H9 (cell line): Measurements from ENCODE around the gene LIX1. TPM values are rescaled to one million over a fixed set of nuclear protein-coding genes. Genes with fewer than 3 reads are reported as not detected.

Experiments used
- DNase-seq: peaks from one replicate; pipeline ENCODE4 v3.0.0-alpha.2; 2017
- H2AFZ ChIP-seq: one replicate; pipeline ENCODE4 v1.6.1; 2013; ENCODE audit warnings: mild to moderate bottlenecking, low read length, control low read depth, moderate library complexity
- H2AK5ac ChIP-seq: 2 replicates; pipeline ENCODE4 v1.6.1; 2013; ENCODE audit warnings: low read length, control low read depth, mixed read lengths; ENCODE audit not compliant: insufficient read length
- H2BK120ac ChIP-seq: one replicate; pipeline ENCODE4 v1.6.1; 2013; ENCODE audit warnings: low read depth, mild to moderate bottlenecking, low read length, control low read depth, inconsistent platforms; ENCODE audit not compliant: poor library complexity, severe bottlenecking
- H2BK12ac ChIP-seq: 2 replicates; pipeline ENCODE4 v1.6.1; 2013; ENCODE audit warnings: low read length, control low read depth, mixed read lengths, low read depth; ENCODE audit not compliant: insufficient read length
- H2BK15ac ChIP-seq: 2 replicates; pipeline ENCODE4 v1.6.1; 2013; ENCODE audit warnings: low read depth, low read length, control low read depth
- H2BK20ac ChIP-seq: one replicate; pipeline ENCODE4 v1.6.1; 2013; ENCODE audit warnings: low read depth, mild to moderate bottlenecking, low read length, control low read depth, inconsistent platforms; ENCODE audit not compliant: poor library complexity, severe bottlenecking
- H2BK5ac ChIP-seq: 2 replicates; pipeline ENCODE4 v1.6.1; 2013; ENCODE audit warnings: low read length, control low read depth, mixed read lengths; ENCODE audit not compliant: insufficient read length
- H3K14ac ChIP-seq: 2 replicates; pipeline ENCODE4 v1.6.1; 2013; ENCODE audit warnings: low read length, control low read depth; ENCODE audit not compliant: insufficient read depth
- H3K18ac ChIP-seq: 2 replicates; pipeline ENCODE4 v1.6.1; 2013; ENCODE audit warnings: low read depth, mild to moderate bottlenecking, mixed read lengths, low read length, control low read depth; ENCODE audit not compliant: insufficient read length
- H3K23ac ChIP-seq: 2 replicates; pipeline ENCODE4 v1.6.1; 2013; ENCODE audit warnings: low read length, control low read depth, mixed read lengths, low read depth; ENCODE audit not compliant: insufficient read length
- H3K23me2 ChIP-seq: 2 replicates; pipeline ENCODE4 v1.6.1; 2013; ENCODE audit warnings: low read depth, mild to moderate bottlenecking, mixed read lengths, low read length, control low read depth; ENCODE audit not compliant: insufficient read length, poor library complexity, severe bottlenecking
- H3K27ac ChIP-seq: 2 replicates; pipeline ENCODE4 v1.5.1; 2013; ENCODE audit warnings: low read length, control low read depth, mixed read lengths, low read depth; ENCODE audit not compliant: insufficient read length
- H3K27me3 ChIP-seq: 2 replicates; pipeline ENCODE4 v1.6.1; 2013; ENCODE audit warnings: low read length, control low read depth, inconsistent platforms; ENCODE audit not compliant: insufficient read depth
- H3K4ac ChIP-seq: 2 replicates; pipeline ENCODE4 v1.6.1; 2013; ENCODE audit warnings: low read depth, mild to moderate bottlenecking, control low read depth, inconsistent platforms, low read length, moderate library complexity
- H3K4me1 ChIP-seq: 2 replicates; pipeline ENCODE4 v1.6.1; 2013; ENCODE audit warnings: low read length, control low read depth, inconsistent platforms; ENCODE audit not compliant: insufficient read depth
- H3K4me2 ChIP-seq: 2 replicates; pipeline ENCODE4 v1.6.1; 2013; ENCODE audit warnings: low read length, control low read depth, mixed read lengths; ENCODE audit not compliant: insufficient read length, insufficient read depth
- H3K56ac ChIP-seq: 2 replicates; pipeline ENCODE4 v1.6.1; 2013; ENCODE audit warnings: low read depth, mild to moderate bottlenecking, mixed read lengths, low read length, control low read depth; ENCODE audit not compliant: insufficient read length
- H3K79me1 ChIP-seq: 2 replicates; pipeline ENCODE4 v1.6.1; 2013; ENCODE audit warnings: low read depth, mild to moderate bottlenecking, moderate library complexity, low read length, control low read depth, inconsistent platforms; ENCODE audit not compliant: insufficient read depth, poor library complexity, severe bottlenecking
- H3K79me2 ChIP-seq: 2 replicates; pipeline ENCODE4 v1.6.1; 2013; ENCODE audit warnings: low read length, control low read depth, inconsistent platforms; ENCODE audit not compliant: insufficient read depth
- H3K9ac ChIP-seq: 2 replicates; pipeline ENCODE4 v1.6.1; 2013; ENCODE audit warnings: low read length, control low read depth, mixed read lengths; ENCODE audit not compliant: insufficient read length; ENCODE audit errors: extremely low read depth
- H3K9me3 ChIP-seq: one replicate; pipeline ENCODE4 v1.6.1; 2013; ENCODE audit warnings: low read depth, low read length, inconsistent platforms; ENCODE audit not compliant: control insufficient read depth
- H3T11ph ChIP-seq: one replicate; pipeline ENCODE4 v1.6.1; 2013; ENCODE audit warnings: mild to moderate bottlenecking, low read length, control low read depth, inconsistent platforms
- H4K20me1 ChIP-seq: one replicate; pipeline ENCODE4 v1.6.1; 2013; ENCODE audit not compliant: control insufficient read depth, insufficient read length, insufficient read depth
- H4K5ac ChIP-seq: 2 replicates; pipeline ENCODE4 v1.6.1; 2013; ENCODE audit warnings: low read depth, mild to moderate bottlenecking, mixed read lengths, low read length, control low read depth; ENCODE audit not compliant: insufficient read length
- H4K8ac ChIP-seq: replicated peaks from 2 replicates; pipeline ENCODE4 v1.6.1; 2013; ENCODE audit warnings: low read length, control low read depth, mixed read lengths, low read depth; ENCODE audit not compliant: insufficient read length
- H4K91ac ChIP-seq: 2 replicates; pipeline ENCODE4 v1.6.1; 2013; ENCODE audit warnings: low read depth, mild to moderate bottlenecking, moderate library complexity, mixed read lengths, low read length, control low read depth; ENCODE audit not compliant: insufficient read length
- H3K27ac Mint-ChIP-seq, 3 experiments: 2 replicates in 2 of 3; 3 replicates in 1 of 3; pipeline ENCODE4 v1.8.0; 2020 to 2021; ENCODE audit warnings: mixed read lengths in 3 of 3, mild to moderate bottlenecking in 1 of 3, moderate library complexity in 1 of 3
- H3K27me3 Mint-ChIP-seq: 2 replicates; pipeline ENCODE4 v1.8.0; 2021; ENCODE audit warnings: low read depth, mild to moderate bottlenecking, moderate library complexity, mixed read lengths
- H3K36me3 Mint-ChIP-seq, 3 experiments: 2 replicates in 2 of 3; 3 replicates in 1 of 3; pipeline ENCODE4 v1.8.0; 2020 to 2021; ENCODE audit warnings: low read depth in 3 of 3, mixed read lengths in 3 of 3; ENCODE audit not compliant: insufficient read depth in 1 of 3
- H3K4me1 Mint-ChIP-seq, 2 experiments: 2 replicates each; pipeline ENCODE4 v1.8.0; 2020; ENCODE audit warnings: mixed read lengths in 2 of 2
- H3K4me3 Mint-ChIP-seq, 2 experiments: 2 replicates in 1 of 2; 3 replicates in 1 of 2; pipeline ENCODE4 v1.8.0; 2020 to 2021; ENCODE audit warnings: mild to moderate bottlenecking in 2 of 2, mixed read lengths in 2 of 2, moderate library complexity in 1 of 2
- H3K9me3 Mint-ChIP-seq, 2 experiments: 2 replicates in 1 of 2; 3 replicates in 1 of 2; pipeline ENCODE4 v1.8.0; 2020; ENCODE audit warnings: mild to moderate bottlenecking in 2 of 2, mixed read lengths in 2 of 2, moderate library complexity in 1 of 2
- CTCF ChIP-seq: fragments of 200-600 bp; sonication (generic); conservative IDR thresholded peaks from 3 replicates; pipeline ENCODE4 v1.8.0; 2021; ENCODE audit warnings: antibody characterized with exemption, mild to moderate bottlenecking
- WGBS: extraction: QIAGEN DNeasy Blood & Tissue Kit; methylation state at CpG from one replicate; pipeline ENCODE4 v1.1.7; 2013; ENCODE audit warnings: missing lambda C conversion rate, low lambda C conversion rate, mixed read lengths; ENCODE audit not compliant: insufficient read length; ENCODE audit errors: extremely low coverage; 5-methylcytosine and 5-hydroxymethylcytosine counted together
- total RNA-seq: library from RNA; stranded (reverse); gene quantifications from 2 replicates; pipeline ENCODE4 v1.2.1, GENCODE V29; 2021

Gene LIX1
- total RNA-seq, 1 experiment from 2014 or later, result 0.13 TPM

- DNase-seq, result no peak
- H3K79me2 ChIP-seq, result no peaks in the 10 kb centered on the region
- no peak overlapping the region for H3K23ac ChIP-seq
- H3T11ph ChIP-seq, result no peak overlapping the region
- H3K18ac ChIP-seq, result no peak overlapping the region
- H2AFZ ChIP-seq, result no peak overlapping the region
- no peak overlapping the region for H3K9ac ChIP-seq
- H2AK5ac ChIP-seq, result no peak overlapping the region
- Mint-ChIP-seq H3K27me3 (no peaks in the 10 kb centered on the region), H3K27ac (no peak overlapping the region), H3K9me3 (no peaks in the 10 kb centered on the region), H3K36me3 (no peaks in the 10 kb centered on the region), H3K4me1 (peaks cover 17 to 23% of the 10 kb centered on the region in 2 experiments), H3K4me3 (no peak overlapping the region)
- no peak overlapping the region for H3K56ac ChIP-seq
- no peak for TF ChIP-seq CTCF
- H3K79me1 ChIP-seq, result no peaks in the 10 kb centered on the region
- H4K5ac ChIP-seq, result no peak overlapping the region
- H3K4me1 ChIP-seq, result no peaks in the 10 kb centered on the region; the same call in 1 of the 2 replicates
- no peak overlapping the region for H2BK20ac ChIP-seq
- H3K4ac ChIP-seq, result no peak overlapping the region
- no CpG with 5 or more reads among the region's 13 CpGs for WGBS
- no peak overlapping the region for H4K91ac ChIP-seq
- H3K9me3 ChIP-seq, result no peaks in the 10 kb centered on the region
- H2BK120ac ChIP-seq, result no peak overlapping the region
- no peak overlapping the region for H2BK12ac ChIP-seq
- H4K8ac ChIP-seq, result no peak overlapping the region
- no peak overlapping the region for H3K27ac ChIP-seq
- no peak overlapping the region for H2BK15ac ChIP-seq
- no peak overlapping the region for H2BK5ac ChIP-seq
- no peak overlapping the region for H3K4me2 ChIP-seq
- no peaks in the 10 kb centered on the region for H3K27me3 ChIP-seq
- H3K14ac ChIP-seq, result no peak overlapping the region
- H4K20me1 ChIP-seq, result no peaks in the 10 kb centered on the region
- no peaks in the 10 kb centered on the region for H3K23me2 ChIP-seq
These were observed 36.8 kb downstream of the LIX1 start for GRCh38 chr5:97105501-97106215.
